ENCODE measurements around the gene ALOX15. TPM values are rescaled to one million over a fixed set of nuclear protein-coding genes. Genes with fewer than 3 reads are reported as not detected.
"Not testable (repeated sequence)": the region's sequence is repeated elsewhere in the genome, so short reads cannot be mapped to it uniquely, and the experiment has no call there.

ALOX15 gene
- total RNA-seq, 1 experiment from 2014 or later, result not detected

- H3K4me2 ChIP-seq (ENCODE audit: low read length), result peak overlapping the region; percentile 60
- intact Hi-C loops (cut with micrococcal nuclease); POLR2A ChIA-PET (ENCODE audit: unreplicated experiment); BruUV-seq (replicated peaks); H4K20me1 ChIP-seq (ENCODE audit: low read length); CTCF ChIA-PET; H3K36me3 ChIP-seq (ENCODE audit: low read depth, low read length); H3K4me1 ChIP-seq (ENCODE audit: insufficient read depth, low read length); H3K9ac ChIP-seq (ENCODE audit: low read length); H3K9me3 ChIP-seq (ENCODE audit: low read length); H3K27ac ChIP-seq (ENCODE audit: low read length); H3F3A ChIP-seq (ENCODE audit: low read length, unreplicated experiment); H3K9me2 ChIP-seq (replicated peaks; ENCODE audit: low read length); H3K79me2 ChIP-seq (ENCODE audit: low read length): not testable (repeated sequence)
- peak overlapping the region; percentile 27; the same call in 1 of the 2 replicates for H3K4me3 ChIP-seq (ENCODE audit: low read length)
- H2AFZ ChIP-seq (ENCODE audit: low read length), result peak overlapping the region; percentile 28; the same call in 1 of the 2 replicates
- ATAC-seq (peak; percentile 72), DNase-seq (peak; percentile 31)
- H3K27me3 ChIP-seq (ENCODE audit: low read length), result peaks cover 20% of the 10 kb centered on the region
Measured at GRCh38 chr17:4639301-4640059, 2.0 kb downstream of the ALOX15 start.

DNA sequence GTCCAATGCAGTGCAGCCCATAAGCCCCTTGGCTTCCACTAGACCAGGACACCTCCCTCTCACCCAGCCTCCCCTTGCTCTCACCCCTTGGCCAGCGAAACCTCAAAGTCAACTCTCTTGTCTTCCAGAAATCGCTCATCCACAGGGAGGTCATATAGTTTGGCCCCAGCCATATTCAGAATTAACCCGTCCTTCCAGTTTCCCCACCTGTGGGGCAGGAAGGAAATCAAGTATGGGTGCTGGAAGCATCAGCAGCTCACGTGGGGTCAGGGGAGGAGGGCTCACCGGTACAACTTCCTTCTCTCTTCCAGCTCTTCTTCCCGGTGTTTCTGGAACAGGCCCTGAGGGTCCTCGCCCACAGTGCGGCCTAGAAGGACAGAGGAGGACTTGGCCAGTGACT is 2.7 kb downstream of the ALOX15 start:
- ATAC-seq; H3K9ac ChIP-seq (ENCODE audit: low read length); H3K4me1 ChIP-seq (ENCODE audit: insufficient read depth, low read length); H3K36me3 ChIP-seq (ENCODE audit: low read depth, low read length); H3K9me3 ChIP-seq (ENCODE audit: low read length); H3K27ac ChIP-seq (ENCODE audit: low read length); H4K20me1 ChIP-seq (ENCODE audit: low read length); H3K9me2 ChIP-seq (replicated peaks; ENCODE audit: low read length); BruUV-seq (replicated peaks); H3K79me2 ChIP-seq (ENCODE audit: low read length); intact Hi-C loops (cut with micrococcal nuclease); H3F3A ChIP-seq (ENCODE audit: low read length, unreplicated experiment); CTCF ChIA-PET; POLR2A ChIA-PET (ENCODE audit: unreplicated experiment): not testable (repeated sequence)
- peak overlapping the region; percentile 27; the same call in 1 of the 2 replicates for H3K4me3 ChIP-seq (ENCODE audit: low read length)
- H3K4me2 ChIP-seq (ENCODE audit: low read length), result peak overlapping the region; percentile 60; the same call in 1 of the 2 replicates
- DNase-seq, result peak; percentile 52
- H2AFZ ChIP-seq (ENCODE audit: low read length), result peak overlapping the region; percentile 28; the same call in 1 of the 2 replicates
- H3K27me3 ChIP-seq (ENCODE audit: low read length), result peaks cover 20% of the 10 kb centered on the region

- no peak overlapping the region for H3K9ac ChIP-seq (ENCODE audit: low read length)
- peaks cover 8% of the 10 kb centered on the region for H3K27me3 ChIP-seq (ENCODE audit: low read length)
- ChIA-PET CTCF (no interaction called here), POLR2A (ENCODE audit: unreplicated experiment) (no interaction called here)
- H4K20me1 ChIP-seq (ENCODE audit: low read length), result no peaks in the 10 kb centered on the region
- ATAC-seq (no peak), DNase-seq (no peak)
- H3K9me3 ChIP-seq (ENCODE audit: low read length), result no peaks in the 10 kb centered on the region
- no peaks in the 10 kb centered on the region for H3K9me2 ChIP-seq (replicated peaks; ENCODE audit: low read length)
- H3K79me2 ChIP-seq (ENCODE audit: low read length), result no peaks in the 10 kb centered on the region
- H3K4me3 ChIP-seq (ENCODE audit: low read length), result no peak overlapping the region
- no peak overlapping the region for H2AFZ ChIP-seq (ENCODE audit: low read length)
- intact Hi-C loops (cut with micrococcal nuclease), result no loop called here
- TF ChIP-seq, protein P1, sequence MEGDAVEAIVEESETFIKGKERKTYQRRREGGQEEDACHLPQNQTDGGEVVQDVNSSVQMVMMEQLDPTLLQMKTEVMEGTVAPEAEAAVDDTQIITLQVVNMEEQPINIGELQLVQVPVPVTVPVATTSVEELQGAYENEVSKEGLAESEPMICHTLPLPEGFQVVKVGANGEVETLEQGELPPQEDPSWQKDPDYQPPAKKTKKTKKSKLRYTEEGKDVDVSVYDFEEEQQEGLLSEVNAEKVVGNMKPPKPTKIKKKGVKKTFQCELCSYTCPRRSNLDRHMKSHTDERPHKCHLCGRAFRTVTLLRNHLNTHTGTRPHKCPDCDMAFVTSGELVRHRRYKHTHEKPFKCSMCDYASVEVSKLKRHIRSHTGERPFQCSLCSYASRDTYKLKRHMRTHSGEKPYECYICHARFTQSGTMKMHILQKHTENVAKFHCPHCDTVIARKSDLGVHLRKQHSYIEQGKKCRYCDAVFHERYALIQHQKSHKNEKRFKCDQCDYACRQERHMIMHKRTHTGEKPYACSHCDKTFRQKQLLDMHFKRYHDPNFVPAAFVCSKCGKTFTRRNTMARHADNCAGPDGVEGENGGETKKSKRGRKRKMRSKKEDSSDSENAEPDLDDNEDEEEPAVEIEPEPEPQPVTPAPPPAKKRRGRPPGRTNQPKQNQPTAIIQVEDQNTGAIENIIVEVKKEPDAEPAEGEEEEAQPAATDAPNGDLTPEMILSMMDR (conservative IDR thresholded peaks at IDR 0.05; ENCODE audit: low read depth, low read length), result no peak
- no peak for TF ChIP-seq EZH2phosphoT487 (IDR thresholded peaks at IDR 0.05; ENCODE audit: borderline replicate concordance, low read length)
- no peak for TF ChIP-seq EZH2 (IDR thresholded peaks at IDR 0.05; ENCODE audit: low read length, unreplicated experiment)
- H3K4me1 ChIP-seq (ENCODE audit: insufficient read depth, low read length), result peaks cover 5% of the 10 kb centered on the region; the same call in 1 of the 2 replicates
- no peaks in the 10 kb centered on the region for H3K36me3 ChIP-seq (ENCODE audit: low read depth, low read length)
- H3K4me2 ChIP-seq (ENCODE audit: low read length), result no peak overlapping the region
- BruUV-seq (replicated peaks), result no TSS peak
- H3F3A ChIP-seq (ENCODE audit: low read length, unreplicated experiment), result no peaks in the 10 kb centered on the region
- H3K27ac ChIP-seq (ENCODE audit: low read length), result no peak overlapping the region
Measured at GRCh38 chr17:4636474-4637100, 4.9 kb downstream of the ALOX15 start.

Data from PC-3 (cell line).